SK-N-SH treated with all-trans-retinoic acid at 6 μM for 48 hours (cell line): Measurements from ENCODE around the gene ICAM5.

ENCODE experiments used
- CSDC2 ChIP-seq: fragments of 250-450 bp; sonication (Bioruptor Pico); IDR thresholded peaks from 2 replicates; pipeline ENCODE4 v1.5.0; 2020; ENCODE audit warnings: mild to moderate bottlenecking, moderate library complexity
- GLIS3 ChIP-seq: fragments of 250-450 bp; sonication (Bioruptor Pico); IDR thresholded peaks from 2 replicates; pipeline ENCODE4 v1.5.0; 2020; ENCODE audit warnings: mild to moderate bottlenecking, moderate library complexity
- SNAI2 ChIP-seq: fragments of 250-450 bp; sonication (Bioruptor Pico); IDR thresholded peaks from 2 replicates; pipeline ENCODE4 v1.5.0; 2020; ENCODE audit warnings: mild to moderate bottlenecking, moderate library complexity
- ZFP3 ChIP-seq: fragments of 250-450 bp; sonication (Bioruptor Pico); IDR thresholded peaks from 2 replicates; pipeline ENCODE4 v1.5.0; 2020; ENCODE audit warnings: mild to moderate bottlenecking, moderate library complexity
- ZFP30 ChIP-seq: fragments of 450-650 bp; formaldehyde crosslinking; IDR thresholded peaks from 2 replicates; pipeline ENCODE4 v1.5.0; 2022; ENCODE audit warnings: mild to moderate bottlenecking, moderate library complexity
- ZNF565 ChIP-seq: fragments of 450-650 bp; formaldehyde crosslinking; conservative IDR thresholded peaks from 2 replicates; pipeline ENCODE4 v1.5.0; 2020; ENCODE audit warnings: low read depth, mild to moderate bottlenecking, moderate library complexity
- TF ChIP-seq, protein P1 (sequence below): fragments of 250-450 bp; sonication (Bioruptor Pico); IDR thresholded peaks from 2 replicates; pipeline ENCODE4 v1.5.1; 2020; ENCODE audit warnings: low read depth, mild to moderate bottlenecking, moderate library complexity

DNA sequence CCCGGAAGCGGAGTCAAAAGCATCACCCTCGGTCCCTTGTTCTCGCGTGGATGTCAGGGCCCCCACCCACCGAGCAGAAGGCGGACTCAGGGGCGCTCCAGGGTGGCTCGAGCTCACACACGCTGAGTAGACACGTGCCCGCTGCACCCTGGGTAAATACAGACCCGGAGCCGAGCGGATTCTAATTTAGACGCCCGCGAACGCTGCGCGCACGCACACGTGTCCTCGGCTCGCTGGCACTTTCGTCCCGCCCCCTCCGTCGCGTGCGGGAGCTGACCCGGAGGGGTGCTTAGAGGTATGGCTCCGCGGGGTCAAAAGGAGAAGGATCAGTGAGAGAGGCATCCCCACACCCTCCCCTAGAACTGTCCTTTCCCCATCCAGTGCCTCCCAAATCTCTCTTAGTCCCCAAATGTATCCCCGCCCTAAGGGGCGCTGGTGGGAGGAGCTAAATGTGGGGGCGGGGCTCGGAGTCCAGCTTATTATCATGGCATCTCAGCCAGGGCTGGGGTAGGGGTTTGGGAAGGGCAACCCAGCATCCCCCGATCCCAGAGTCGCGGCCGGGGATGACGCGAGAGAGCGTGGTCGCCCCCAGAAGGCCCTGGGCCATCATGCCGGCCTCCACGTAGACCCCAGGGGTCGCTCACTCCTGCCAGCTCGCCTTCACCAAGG, 451 bp upstream of the ICAM5 start:
- TF ChIP-seq ZFP3 (CRISPR knock-in tag) (no peak), CSDC2 (CRISPR knock-in tag) (no peak), SNAI2 (CRISPR knock-in tag) (no peak), GLIS3 (CRISPR knock-in tag) (no peak), ZNF565 (no peak), ZFP30 (CRISPR knock-in tag) (no peak)
- TF ChIP-seq, protein P1, sequence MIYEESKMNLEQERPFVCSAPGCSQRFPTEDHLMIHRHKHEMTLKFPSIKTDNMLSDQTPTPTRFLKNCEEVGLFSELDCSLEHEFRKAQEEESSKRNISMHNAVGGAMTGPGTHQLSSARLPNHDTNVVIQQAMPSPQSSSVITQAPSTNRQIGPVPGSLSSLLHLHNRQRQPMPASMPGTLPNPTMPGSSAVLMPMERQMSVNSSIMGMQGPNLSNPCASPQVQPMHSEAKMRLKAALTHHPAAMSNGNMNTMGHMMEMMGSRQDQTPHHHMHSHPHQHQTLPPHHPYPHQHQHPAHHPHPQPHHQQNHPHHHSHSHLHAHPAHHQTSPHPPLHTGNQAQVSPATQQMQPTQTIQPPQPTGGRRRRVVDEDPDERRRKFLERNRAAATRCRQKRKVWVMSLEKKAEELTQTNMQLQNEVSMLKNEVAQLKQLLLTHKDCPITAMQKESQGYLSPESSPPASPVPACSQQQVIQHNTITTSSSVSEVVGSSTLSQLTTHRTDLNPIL (CRISPR knock-in tag): no peak
